Activated CD4-positive, alpha-beta T cell treated with anti-CD3 and anti-CD28 coated beads for 36 hours (primary cell): ENCODE results near the gene SERPINI1. TPM values are rescaled to one million over a fixed set of nuclear protein-coding genes. Genes with fewer than 3 reads are reported as not detected.

Experiments used
- ATAC-seq: fragments of 200-7000 bp; cut with Tn5 transposase; one replicate; pipeline ENCODE4 v1.10.0; 2021; ENCODE audit warnings: mild to moderate bottlenecking, moderate library complexity
- CTCF ChIA-PET: fragments of 350-600 bp; sonication (Branson Sonifier 250); formaldehyde crosslinking; loops from one replicate; lab custom pipeline; 2021; ENCODE audit warnings: antibody characterized with exemption; lab: Charles Lee
- POLR2A ChIA-PET: fragments of 350-600 bp; sonication (Branson Sonifier 250); formaldehyde crosslinking; loops from one replicate; lab custom pipeline; 2021; ENCODE audit warnings: antibody characterized with exemption, inconsistent platforms; lab: Charles Lee
- DNase-seq: peaks from one replicate; pipeline ENCODE4 v3.0.0-alpha.2; 2020
- H3K27ac Mint-ChIP-seq: one replicate; pipeline ENCODE4 v1.8.0; 2021; ENCODE audit warnings: mixed read lengths
- H3K27me3 Mint-ChIP-seq: one replicate; pipeline ENCODE4 v1.8.0; 2021; ENCODE audit warnings: mixed read lengths
- H3K36me3 Mint-ChIP-seq: one replicate; pipeline ENCODE4 v1.8.0; 2021; ENCODE audit warnings: low read depth, mixed read lengths
- H3K4me1 Mint-ChIP-seq: one replicate; pipeline ENCODE4 v1.8.0; 2021; ENCODE audit warnings: mixed read lengths
- H3K4me3 Mint-ChIP-seq: one replicate; pipeline ENCODE4 v1.8.0; 2021; ENCODE audit warnings: mild to moderate bottlenecking, moderate library complexity, mixed read lengths
- H3K9me3 Mint-ChIP-seq: one replicate; pipeline ENCODE4 v1.8.0; 2021; ENCODE audit warnings: low read depth, mixed read lengths
- intact Hi-C, 2 experiments: fragments of 100-400 bp; cut with DNase I in 1 of 2; cut with micrococcal nuclease in 1 of 2; formaldehyde crosslinking; loops; one replicate each; pipeline versions ENCODE4 v1.14.2 to v1.15.1; 2022 to 2024; cut with DNase I, micrococcal nuclease
- total RNA-seq, 2 experiments: library from RNA; stranded (reverse); gene quantifications; one replicate each; pipeline ENCODE4 v1.2.3, GENCODE V29; 2021

The SERPINI1 gene
- total RNA-seq, 2 experiments from 2014 or later, result 1.2 to 1.4 TPM

GRCh38 chr3:167734498-167735232 lies 856 bp upstream of the SERPINI1 start, which contains the start of gene PDCD10:
Gene PDCD10 (minus strand): TSS chr3:167734892. CDS start chr3:167720157, 14,735 bp downstream.
- CTCF ChIA-PET, result interaction anchor here (0.6 to 0.8 kb wide), 2 partner anchors 12 to 15 kb away, joined by 3 read pairs; no protein-coding TSS in a partner anchor
- H3K4me1 Mint-ChIP-seq, result peaks cover 37% of the 10 kb centered on the region
- no peaks in the 10 kb centered on the region for H3K27me3 Mint-ChIP-seq
- H3K27ac Mint-ChIP-seq, result no peak within 1 kb of the TSS
- peaks cover 9% of the 10 kb centered on the region for H3K36me3 Mint-ChIP-seq
- POLR2A ChIA-PET, result no interaction called here
- H3K9me3 Mint-ChIP-seq, result no peaks in the 10 kb centered on the region
- peak; percentile 98 for DNase-seq
- intact Hi-C loops, result loop anchor here (2.0 to 10.0 kb wide), 5 partner anchors 44 to 363 kb away; partner anchors contain the start of genes GOLIM4 (in 2 of the 2) and ZBBX (in 2 of the 2)
- no peak within 1 kb of the TSS for H3K4me3 Mint-ChIP-seq
- ATAC-seq, result peak; percentile 88

- H3K27ac Mint-ChIP-seq, result no peak overlapping the region
- intact Hi-C loops, result loop anchor here in 1 of 2 experiments (5.0 to 10.0 kb wide), 2 partner anchors 354 to 358 kb away; partner anchors contain the start of genes GOLIM4 and ZBBX
Measured at GRCh38 chr3:167736264-167736787, 805 bp downstream of the SERPINI1 start.

GRCh38 chr3:167736997-167737396 lies 1.5 kb downstream of the SERPINI1 start:
- Mint-ChIP-seq H3K4me1 (peaks cover 34% of the 10 kb centered on the region), H3K27me3 (no peaks in the 10 kb centered on the region), H3K4me3 (no peak overlapping the region), H3K36me3 (peaks cover 9% of the 10 kb centered on the region), H3K9me3 (no peaks in the 10 kb centered on the region), H3K27ac (no peak overlapping the region)
- intact Hi-C loops, result loop anchor here in 1 of 2 experiments (5.0 to 10.0 kb wide), 2 partner anchors 355 to 358 kb away; partner anchors contain the start of genes GOLIM4 and ZBBX
- ATAC-seq, result no peak
- no peak for DNase-seq
- ChIA-PET CTCF (interaction anchor here (0.8 to 1.2 kb wide), 4 partner anchors 12 to 145 kb away, joined by 3 to 5 read pairs (median 4); no protein-coding TSS in a partner anchor), POLR2A (no interaction called here)

More at GRCh38 chr3:167736264-167736787, 805 bp downstream of the SERPINI1 start:
- Mint-ChIP-seq H3K4me3 (no peak overlapping the region), H3K27me3 (no peaks in the 10 kb centered on the region), H3K36me3 (peaks cover 9% of the 10 kb centered on the region), H3K4me1 (peaks cover 41% of the 10 kb centered on the region), H3K9me3 (no peaks in the 10 kb centered on the region)
- ChIA-PET POLR2A (interaction anchor here (0.9 kb wide), 1 partner anchor 13 kb away, joined by 3 read pairs; no protein-coding TSS in a partner anchor), CTCF (interaction anchor here (0.8 to 1.2 kb wide), 4 partner anchors 13 to 51 kb away, joined by 3 to 5 read pairs (median 4); no protein-coding TSS in a partner anchor)
- ATAC-seq (no peak), DNase-seq (no peak)

- Mint-ChIP-seq H3K36me3 (no peaks in the 10 kb centered on the region), H3K27me3 (no peaks in the 10 kb centered on the region), H3K27ac (no peak overlapping the region), H3K4me3 (no peak overlapping the region), H3K4me1 (peaks cover 24% of the 10 kb centered on the region), H3K9me3 (no peaks in the 10 kb centered on the region)
- no peak for DNase-seq
- intact Hi-C loops, result loop anchor here in 1 of 2 experiments (5.0 to 10.0 kb wide), 2 partner anchors 356 to 357 kb away; partner anchors contain the start of genes GOLIM4 and ZBBX
- ATAC-seq, result no peak
- POLR2A ChIA-PET, result no interaction called here
- CTCF ChIA-PET, result no interaction called here
Measured at GRCh38 chr3:167738037-167738436, 2.5 kb downstream of the SERPINI1 start.

GRCh38 chr3:167739190-167739810 lies 3.8 kb downstream of the SERPINI1 start:
- intact Hi-C loops, result loop anchor here in 1 of 2 experiments (5.0 to 10.0 kb wide), 2 partner anchors 356 to 357 kb away; partner anchors contain the start of genes GOLIM4 and ZBBX
- peaks cover 21% of the 10 kb centered on the region for H3K4me1 Mint-ChIP-seq
- H3K27me3 Mint-ChIP-seq, result no peaks in the 10 kb centered on the region
- CTCF ChIA-PET, result interaction anchor here (0.7 to 1.1 kb wide), 3 partner anchors 15 to 43 kb away, joined by 3 read pairs; no protein-coding TSS in a partner anchor
- DNase-seq (no peak), ATAC-seq (no peak)
- H3K9me3 Mint-ChIP-seq, result no peaks in the 10 kb centered on the region
- no peak overlapping the region for H3K4me3 Mint-ChIP-seq
- POLR2A ChIA-PET, result no interaction called here
- no peaks in the 10 kb centered on the region for H3K36me3 Mint-ChIP-seq
- no peak overlapping the region for H3K27ac Mint-ChIP-seq

- POLR2A ChIA-PET, result no interaction called here
- no peak overlapping the region for H3K27ac Mint-ChIP-seq
- ATAC-seq (peak; percentile 86), DNase-seq (peak; percentile 49)
- no peaks in the 10 kb centered on the region for H3K9me3 Mint-ChIP-seq
- peaks cover 21% of the 10 kb centered on the region for H3K4me1 Mint-ChIP-seq
- H3K36me3 Mint-ChIP-seq, result no peaks in the 10 kb centered on the region
- no peaks in the 10 kb centered on the region for H3K27me3 Mint-ChIP-seq
- no peak overlapping the region for H3K4me3 Mint-ChIP-seq
- intact Hi-C loops, result no loop called here
- CTCF ChIA-PET, result interaction anchor here (0.6 to 1.2 kb wide), 6 partner anchors 9 to 361 kb away, joined by 3 to 5 read pairs (median 4); partner anchors contain the start of gene ZBBX
Measured at GRCh38 chr3:167740961-167741587, 5.6 kb downstream of the SERPINI1 start.

- Mint-ChIP-seq H3K36me3 (no peaks in the 10 kb centered on the region), H3K9me3 (no peaks in the 10 kb centered on the region), H3K4me3 (no peak overlapping the region), H3K27me3 (no peaks in the 10 kb centered on the region), H3K27ac (no peak overlapping the region), H3K4me1 (peaks cover 11% of the 10 kb centered on the region)
- no peak for ATAC-seq
- DNase-seq, result no peak
- ChIA-PET CTCF (interaction anchor here (1.6 kb wide), 1 partner anchor 58 kb away, joined by 4 read pairs; no protein-coding TSS in a partner anchor), POLR2A (no interaction called here)
- intact Hi-C loops, result no loop called here
Measured at GRCh38 chr3:167742338-167742737, 6.8 kb downstream of the SERPINI1 start.

GRCh38 chr3:167743799-167744198 lies 8.3 kb downstream of the SERPINI1 start:
- H3K27me3 Mint-ChIP-seq, result no peaks in the 10 kb centered on the region
- DNase-seq (no peak), ATAC-seq (no peak)
- H3K4me3 Mint-ChIP-seq, result no peak overlapping the region
- intact Hi-C loops, result no loop called here
- no peaks in the 10 kb centered on the region for H3K9me3 Mint-ChIP-seq
- ChIA-PET CTCF (interaction anchor here (1.5 kb wide), 1 partner anchor 39 kb away, joined by 3 read pairs; no protein-coding TSS in a partner anchor), POLR2A (no interaction called here)
- peaks cover 7% of the 10 kb centered on the region for H3K4me1 Mint-ChIP-seq
- H3K36me3 Mint-ChIP-seq, result no peaks in the 10 kb centered on the region
- H3K27ac Mint-ChIP-seq, result no peak overlapping the region

GRCh38 chr3:167749209-167749608 lies 13.7 kb downstream of the SERPINI1 start:
- CTCF ChIA-PET, result interaction anchor here (0.8 to 1.8 kb wide), 3 partner anchors 8 to 13 kb away, joined by 3 to 5 read pairs (median 5); no protein-coding TSS in a partner anchor
- H3K36me3 Mint-ChIP-seq, result no peaks in the 10 kb centered on the region
- peaks cover 7% of the 10 kb centered on the region for H3K4me1 Mint-ChIP-seq
- intact Hi-C loops, result no loop called here
- no peak overlapping the region for H3K4me3 Mint-ChIP-seq
- ATAC-seq (no peak), DNase-seq (no peak)
- H3K27ac Mint-ChIP-seq, result no peak overlapping the region
- POLR2A ChIA-PET, result interaction anchor here (1.1 kb wide), 1 partner anchor 13 kb away, joined by 3 read pairs; the partner anchor contains the start of gene SERPINI1
- H3K27me3 Mint-ChIP-seq, result no peaks in the 10 kb centered on the region
- H3K9me3 Mint-ChIP-seq, result no peaks in the 10 kb centered on the region

- no peaks in the 10 kb centered on the region for H3K27me3 Mint-ChIP-seq
- ChIA-PET CTCF (interaction anchor here (0.6 to 1.8 kb wide), 8 partner anchors 8 to 31 kb away, joined by 3 to 5 read pairs (median 3); partner anchors contain the start of gene SERPINI1), POLR2A (interaction anchor here (1.1 kb wide), 1 partner anchor 14 kb away, joined by 3 read pairs; the partner anchor contains the start of gene SERPINI1)
- H3K27ac Mint-ChIP-seq, result no peak overlapping the region
- DNase-seq, result no peak
- H3K36me3 Mint-ChIP-seq, result no peaks in the 10 kb centered on the region
- peaks cover 7% of the 10 kb centered on the region for H3K4me1 Mint-ChIP-seq
- no peak for ATAC-seq
- no peaks in the 10 kb centered on the region for H3K9me3 Mint-ChIP-seq
- intact Hi-C loops, result no loop called here
- no peak overlapping the region for H3K4me3 Mint-ChIP-seq
Measured at GRCh38 chr3:167749728-167750127, 14.2 kb downstream of the SERPINI1 start.
